Sigmoid colon (tissue), 4 donors: Measurements from ENCODE around the gene COL23A1.
"Not testable (repeated sequence)": the region's sequence is repeated elsewhere in the genome, so short reads cannot be mapped to it uniquely, and the experiment has no call there.

Experiments used
- CTCF ChIP-seq, 4 experiments: fragments of 450-650 bp in 3 of 4; fragments of 200-600 bp in 1 of 4; IDR thresholded peaks; one replicate each; pipeline ENCODE4 v1.5.1; 2016 to 2019; ENCODE audit warnings: antibody characterized with exemption in 4 of 4, mild to moderate bottlenecking in 3 of 4, moderate library complexity in 2 of 4
- EP300 ChIP-seq, 4 donors: sonication (generic); formaldehyde crosslinking; IDR thresholded peaks; one replicate each; pipeline ENCODE4 v1.6.1; 2017; ENCODE audit warnings: antibody characterized with exemption in 4 of 4
- POLR2A ChIP-seq, 2 donors: fragments of 450-650 bp; IDR thresholded peaks; one replicate each; pipeline ENCODE4 v1.6.1; 2016; ENCODE audit warnings: antibody characterized with exemption in 2 of 2, mild to moderate bottlenecking in 2 of 2, moderate library complexity in 2 of 2
- POLR2AphosphoS5 ChIP-seq, 4 donors: sonication (generic); formaldehyde crosslinking; IDR thresholded peaks; one replicate each; pipeline ENCODE4 v1.6.1; 2017; ENCODE audit warnings: antibody characterized with exemption in 4 of 4

- TF ChIP-seq CTCF, POLR2AphosphoS5, POLR2A, EP300 (IDR thresholded peaks at IDR 0.05): not testable (repeated sequence)
Measured at GRCh38 chr5:178198151-178198550, 392.0 kb downstream of the COL23A1 start.
